Lung microvascular endothelial cell (primary cell): ENCODE measurements around the gene GALNT3. TPM values are rescaled to one million over a fixed set of nuclear protein-coding genes. Genes with fewer than 3 reads are reported as not detected.

Experiments used
- DNase-seq, 2 donors: peaks; one replicate each; pipeline versions ENCODE4 v3.0.0 to v3.0.0-alpha.2; 2010; ENCODE audit warnings: low read depth in 2 of 2
- total RNA-seq: library from RNA; depleted of rRNA; stranded (reverse); fragments of >200 nt; gene quantifications from 2 replicates; pipeline ENCODE4 v1.2.1, GENCODE V29; 2014

The GALNT3 gene
- total RNA-seq, 1 donor from 2014 or later: under 0.01 TPM

GRCh38 chr2:165796819-165797530 is 2.9 kb upstream of the GALNT3 start:
- DNase-seq: no peak

- DNase-seq: no peak
Observed at GRCh38 chr2:165796129-165796528, 2.1 kb upstream of the GALNT3 start.

DNA sequence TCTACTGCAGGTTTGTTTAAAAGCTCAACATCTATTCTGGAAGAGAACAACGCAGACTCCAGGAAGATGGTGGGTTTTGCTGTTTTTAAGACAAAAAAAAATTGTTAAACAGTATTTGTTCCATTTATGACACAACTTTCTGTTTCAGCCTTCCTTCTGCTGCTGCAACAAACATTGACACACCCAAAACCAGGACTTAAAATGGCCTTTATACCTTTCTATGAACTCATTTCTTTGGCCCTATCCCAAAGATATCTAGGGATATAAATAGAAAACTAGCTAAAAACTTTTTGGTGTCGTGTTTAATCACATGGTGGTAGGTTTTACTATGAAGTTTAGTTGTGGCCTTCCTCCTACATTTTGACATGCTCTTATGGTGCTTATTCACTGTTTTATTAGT is 964 bp upstream of the GALNT3 start:
- no peak for DNase-seq

GRCh38 chr2:165794536-165794928 is 485 bp upstream of the GALNT3 start:
- peak in 1 of 2 donors; percentile 24 for DNase-seq

DNA sequence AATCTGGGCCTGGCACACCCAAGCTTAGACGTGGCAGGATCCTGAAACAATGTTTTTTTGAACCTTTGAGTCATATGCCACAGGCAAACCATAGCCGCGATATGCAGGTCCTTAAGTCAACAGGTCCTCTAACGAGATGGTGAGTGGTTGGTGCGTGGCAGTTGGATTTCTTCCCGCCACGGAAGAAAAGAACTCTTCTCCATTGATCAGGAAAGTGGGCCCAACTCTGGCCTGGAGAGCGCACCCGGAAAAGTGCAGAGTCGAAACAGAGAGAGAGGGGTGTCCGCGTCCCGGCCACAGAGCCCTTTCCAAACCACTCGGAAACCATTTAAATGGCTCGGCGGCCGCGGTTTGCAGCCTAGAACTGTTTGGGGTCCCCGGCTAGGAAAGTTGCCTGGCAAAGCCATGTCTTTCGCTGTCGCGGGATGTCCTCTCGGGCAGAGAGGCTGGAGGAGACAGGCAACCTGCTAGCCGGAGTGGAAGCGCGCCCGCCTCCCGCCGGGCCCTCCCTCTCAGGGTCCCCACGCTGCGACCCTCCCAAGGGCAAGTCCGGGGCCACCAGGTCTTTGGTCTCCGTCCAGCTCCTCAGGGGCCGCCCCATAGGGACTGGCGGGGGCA is 777 bp downstream of the GALNT3 start:
- DNase-seq: no peak

DNA sequence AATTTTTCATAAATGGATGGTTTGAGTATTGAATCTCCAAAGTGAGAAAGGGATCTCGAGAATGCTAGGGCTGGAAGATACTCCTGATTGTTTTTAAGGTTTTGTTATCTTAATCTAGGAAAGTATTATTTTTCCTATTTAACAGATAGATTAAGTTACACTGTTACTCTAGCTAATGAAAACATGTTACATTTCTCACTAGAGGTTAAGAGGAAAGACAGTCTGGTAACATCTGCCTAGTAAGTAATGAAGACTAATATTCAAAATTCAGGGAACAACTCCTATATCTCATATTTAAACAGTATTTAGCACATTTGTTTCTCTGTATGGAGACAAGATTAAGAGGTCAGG is 2.0 kb downstream of the GALNT3 start:
- no peak for DNase-seq

DNA sequence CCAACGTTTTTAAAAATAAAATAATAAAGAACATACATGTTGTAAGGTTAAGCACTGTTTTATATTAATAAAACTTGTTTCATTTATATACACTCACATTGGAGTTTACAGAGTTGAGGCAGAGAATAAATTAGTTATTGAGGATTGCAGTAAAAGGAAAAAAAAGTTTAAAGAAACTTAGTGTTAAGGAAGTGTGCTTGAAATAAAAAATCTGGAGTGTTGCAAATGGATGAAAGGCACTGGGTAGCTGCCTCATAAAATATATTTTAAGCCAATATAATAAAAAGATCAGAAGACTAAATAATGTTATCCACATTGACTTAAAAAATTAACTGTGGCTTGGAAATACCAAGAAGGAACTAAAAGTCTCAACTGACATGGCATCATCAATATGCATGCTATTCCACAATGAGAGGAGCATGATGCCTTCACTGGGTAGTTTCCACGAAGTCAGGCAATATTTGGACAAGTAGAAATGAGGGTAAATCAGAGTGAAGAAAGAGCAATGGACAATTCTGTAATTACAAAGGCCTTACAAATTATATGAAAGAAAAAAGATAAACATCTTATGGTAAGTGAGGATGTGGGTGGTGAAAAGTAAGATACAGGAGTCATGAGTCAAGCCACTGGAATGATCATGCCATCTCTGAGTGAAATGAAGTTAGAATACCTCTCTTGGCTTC is 2.5 kb downstream of the GALNT3 start:
- DNase-seq: no peak

DNA sequence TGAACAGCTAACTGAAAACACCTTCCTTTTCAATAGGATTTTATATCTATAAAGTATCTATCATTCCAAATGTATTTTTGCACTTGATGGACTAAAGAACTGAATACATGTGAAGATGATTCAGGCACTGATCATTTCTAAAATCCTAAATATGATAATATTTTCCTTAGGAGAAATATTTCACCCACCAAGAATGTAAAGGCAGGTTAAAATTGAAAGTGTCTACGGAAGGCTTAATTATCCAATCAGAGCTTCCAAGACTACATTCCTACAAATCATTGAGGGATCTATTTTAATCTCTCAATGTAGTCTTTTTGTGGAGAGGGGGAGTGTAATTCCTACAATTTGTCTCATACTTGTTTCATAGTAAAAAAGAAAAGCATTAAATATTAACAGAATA is 3.6 kb downstream of the GALNT3 start:
- no peak for DNase-seq

DNA sequence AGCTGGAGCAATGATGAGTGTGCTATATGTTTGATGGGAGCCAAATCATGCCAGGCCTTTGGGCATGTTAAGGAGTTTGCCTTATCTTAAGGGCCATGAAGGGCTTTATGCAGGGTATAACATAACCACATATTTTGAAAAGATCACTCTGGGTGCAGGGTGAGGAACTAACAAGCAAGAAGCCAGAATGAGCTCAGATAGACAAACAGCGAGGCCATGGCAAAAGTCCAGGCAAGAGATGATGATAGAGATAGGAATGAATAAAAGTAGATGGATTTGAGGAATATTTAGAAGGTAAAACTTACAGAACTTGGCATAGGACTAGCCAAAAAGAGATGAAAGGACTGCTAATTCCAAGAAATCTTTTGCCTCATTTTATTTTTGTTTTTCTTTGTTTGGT is 6.7 kb downstream of the GALNT3 start:
- DNase-seq: no peak

GRCh38 chr2:165779706-165780105 is 14.3 kb downstream of the GALNT3 start:
- no peak for DNase-seq

GRCh38 chr2:165778653-165779451 is 15.2 kb downstream of the GALNT3 start:
- DNase-seq: peak in 1 of 2 donors; percentile 9

DNA sequence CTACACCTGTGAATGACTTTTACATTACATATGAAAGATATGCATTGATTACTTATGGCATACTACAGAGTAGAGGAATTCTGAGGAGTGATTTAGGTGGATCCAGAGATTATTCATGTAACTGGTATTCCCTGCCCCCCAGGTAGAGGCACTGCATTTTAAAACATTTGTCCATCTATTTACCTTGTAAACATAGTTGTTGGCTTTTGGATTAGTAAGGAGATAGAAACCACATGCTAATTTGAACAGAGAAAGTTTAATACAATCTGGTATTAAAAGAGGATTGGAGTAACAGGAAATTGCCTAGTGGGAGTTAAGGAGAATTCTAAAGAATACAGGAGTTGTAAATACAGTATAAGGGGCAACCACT is 15.9 kb downstream of the GALNT3 start:
- no peak for DNase-seq

GRCh38 chr2:165777522-165778186 is 16.4 kb downstream of the GALNT3 start:
- no peak for DNase-seq

GRCh38 chr2:165776796-165777195 is 17.3 kb downstream of the GALNT3 start:
- DNase-seq: no peak

DNA sequence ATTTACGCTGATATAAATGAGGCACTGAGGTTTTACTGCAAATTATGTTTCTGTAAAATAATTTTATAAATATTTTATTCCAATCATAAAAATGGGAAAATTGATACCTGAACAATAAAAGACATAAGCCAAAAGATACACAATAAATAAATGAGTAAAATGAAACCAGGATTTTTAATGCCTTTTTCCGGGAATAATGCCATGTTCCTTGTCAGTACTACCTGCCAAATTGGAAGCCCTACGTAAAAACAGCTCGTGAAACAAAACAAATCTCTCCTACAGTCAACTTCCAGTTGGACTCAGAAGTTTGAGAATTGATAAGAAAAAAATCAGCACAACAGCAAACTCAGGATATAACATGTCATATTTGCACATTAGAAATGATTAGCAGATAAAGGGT is 18.0 kb downstream of the GALNT3 start:
- peak in 1 of 2 donors; percentile 24 for DNase-seq

DNA sequence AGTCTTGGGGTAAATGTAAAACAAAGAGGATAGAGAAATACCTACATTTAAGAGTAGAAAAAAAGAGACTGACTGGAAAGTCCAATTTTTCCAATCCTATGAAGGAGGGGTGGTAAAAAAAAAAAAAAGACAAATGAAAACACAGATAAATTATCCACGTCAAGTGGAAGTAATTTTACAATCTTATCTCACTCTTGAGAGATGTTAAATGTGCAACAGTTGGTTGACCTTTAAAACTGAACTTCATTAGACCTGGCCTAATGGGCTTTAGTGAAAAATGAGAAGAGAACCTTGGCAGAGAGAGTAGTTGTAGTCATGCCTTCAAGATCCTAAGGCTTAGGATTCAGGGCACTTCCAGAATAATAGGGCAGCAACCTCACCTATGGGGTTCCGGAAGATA is 20.4 kb downstream of the GALNT3 start:
- DNase-seq: no peak

- DNase-seq: no peak
Observed at GRCh38 chr2:165772183-165772582, 21.9 kb downstream of the GALNT3 start.

- no peak for DNase-seq
Observed at GRCh38 chr2:165766326-165766927, 27.6 kb downstream of the GALNT3 start.

DNA sequence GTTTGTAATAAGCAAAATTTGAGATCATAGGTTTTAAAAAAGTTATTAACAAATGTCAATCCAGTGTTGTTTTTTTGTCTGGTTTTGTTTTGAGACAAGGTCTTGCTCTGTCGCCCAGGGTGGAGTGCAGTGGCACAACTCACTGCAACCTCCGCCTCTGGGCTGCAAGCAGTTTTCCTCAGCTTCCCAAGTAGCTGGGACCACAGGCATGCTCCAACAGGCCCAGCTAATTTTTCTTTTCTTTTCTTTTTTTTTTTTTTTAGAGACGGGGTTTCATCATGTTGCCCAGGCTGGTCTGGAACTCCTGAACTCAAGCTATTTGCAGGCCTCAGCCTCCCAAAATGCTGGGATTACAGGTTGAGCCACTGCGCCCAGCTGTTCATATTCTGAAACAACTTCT is 31.3 kb downstream of the GALNT3 start:
- DNase-seq: no peak

DNA sequence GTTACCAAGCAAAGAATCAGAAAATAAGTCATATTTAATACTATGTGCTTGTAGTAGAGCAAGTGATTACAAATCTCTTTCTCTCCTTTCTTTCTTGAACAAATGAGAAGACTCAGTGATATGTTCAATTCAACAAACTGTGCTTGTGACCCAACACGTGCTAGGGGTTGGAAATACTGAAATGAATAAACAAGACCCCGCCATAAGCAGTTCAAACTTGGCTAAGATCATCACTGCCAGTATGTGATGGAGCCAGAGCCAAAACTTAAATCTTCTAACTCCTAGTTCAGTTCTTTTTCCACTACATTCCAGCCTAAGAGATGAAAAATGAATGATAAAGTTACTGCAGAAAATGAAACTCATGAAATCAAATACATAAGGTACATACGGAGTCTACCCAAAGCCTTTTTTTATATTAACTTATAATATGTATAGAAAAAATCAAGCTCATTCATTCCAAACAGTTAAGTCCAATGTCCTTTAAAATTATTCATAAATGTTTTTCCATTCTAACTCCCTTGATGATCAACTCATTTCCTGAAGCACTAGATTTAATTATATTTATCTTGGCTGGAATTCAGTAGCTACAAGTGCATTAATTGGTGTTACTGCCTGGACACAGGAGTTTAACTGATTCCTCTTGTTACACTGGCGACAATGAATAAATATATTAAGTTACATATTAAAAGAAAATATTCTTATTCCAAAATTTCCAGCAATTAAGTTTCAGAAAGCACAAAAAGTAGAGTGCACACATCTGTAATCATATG is 36.0 kb downstream of the GALNT3 start:
- DNase-seq: no peak
